CD4-positive, alpha-beta T cell (primary cell): ENCODE data around the gene COX19. TPM values are rescaled to one million over a fixed set of nuclear protein-coding genes. Genes with fewer than 3 reads are reported as not detected.

Experiments used
- ATAC-seq: fragments of 200-7000 bp; cut with Tn5 transposase; one replicate; pipeline ENCODE4 v1.10.0; 2022; ENCODE audit warnings: mild to moderate bottlenecking; ENCODE audit not compliant: poor library complexity
- CTCF ChIA-PET: fragments of 350-600 bp; sonication (Branson Sonifier 250); formaldehyde crosslinking; loops from one replicate; lab custom pipeline; 2021; ENCODE audit warnings: antibody characterized with exemption, inconsistent platforms; lab: Charles Lee
- POLR2A ChIA-PET: fragments of 350-600 bp; sonication (Branson Sonifier 250); formaldehyde crosslinking; loops from one replicate; lab custom pipeline; 2021; ENCODE audit warnings: antibody characterized with exemption, inconsistent platforms; lab: Charles Lee
- DNase-seq, 14 experiments: peaks; one replicate each; pipeline ENCODE4 v3.0.0-alpha.2; 2013 to 2020; ENCODE audit warnings: mixed read lengths in 2 of 14
- H3K27ac ChIP-seq, 2 donors: one replicate each; pipeline versions ENCODE4 v1.5.1 to v1.7.0; 2013; ENCODE audit warnings: low read length in 2 of 2, low read depth in 1 of 2, mild to moderate bottlenecking in 1 of 2
- H3K27me3 ChIP-seq, 2 experiments: 1 replicate in 1 of 2; 2 replicates in 1 of 2; pipeline versions ENCODE4 v1.6.1 to v1.7.0; 2013; ENCODE audit warnings: low read length in 2 of 2, control low read depth in 1 of 2, mild to moderate bottlenecking in 1 of 2, moderate library complexity in 1 of 2; ENCODE audit not compliant: insufficient read depth in 2 of 2, control insufficient read depth in 1 of 2
- H3K36me3 ChIP-seq: one replicate; pipeline ENCODE4 v1.6.1; 2013; ENCODE audit warnings: low read length, control low read depth; ENCODE audit not compliant: insufficient read depth
- H3K4me1 ChIP-seq: one replicate; pipeline ENCODE4 v1.6.1; 2013; ENCODE audit warnings: low read length, control low read depth; ENCODE audit not compliant: insufficient read depth
- H3K4me3 ChIP-seq: one replicate; pipeline ENCODE4 v1.5.1; 2013; ENCODE audit warnings: mild to moderate bottlenecking, low read length, moderate library complexity
- H3K9me3 ChIP-seq, 2 experiments: 1 replicate in 1 of 2; 2 replicates in 1 of 2; pipeline versions ENCODE4 v1.6.1 to v1.7.0; 2013; ENCODE audit warnings: low read length in 2 of 2, mild to moderate bottlenecking in 2 of 2, control low read depth in 1 of 2, moderate library complexity in 1 of 2; ENCODE audit not compliant: control insufficient read depth in 1 of 2, insufficient read depth in 1 of 2
- H3K27ac Mint-ChIP-seq: one replicate; pipeline ENCODE4 v1.8.0; 2020; ENCODE audit warnings: mixed read lengths
- H3K27me3 Mint-ChIP-seq: one replicate; pipeline ENCODE4 v1.8.0; 2021; ENCODE audit warnings: mixed read lengths
- H3K36me3 Mint-ChIP-seq: one replicate; pipeline ENCODE4 v1.8.0; 2021; ENCODE audit warnings: low read depth, mixed read lengths
- H3K4me1 Mint-ChIP-seq: one replicate; pipeline ENCODE4 v1.8.0; 2021; ENCODE audit warnings: low read depth, mixed read lengths
- H3K4me3 Mint-ChIP-seq: one replicate; pipeline ENCODE4 v1.8.0; 2020; ENCODE audit warnings: mild to moderate bottlenecking, mixed read lengths
- H3K9me3 Mint-ChIP-seq: one replicate; pipeline ENCODE4 v1.8.0; 2020; ENCODE audit warnings: mixed read lengths
- intact Hi-C, 2 experiments: fragments of 100-400 bp; cut with DNase I in 1 of 2; cut with micrococcal nuclease in 1 of 2; formaldehyde crosslinking; loops; one replicate each; pipeline versions ENCODE4 v1.15.1 to v1.9.0; 2023 to 2025; cut with DNase I, micrococcal nuclease
- total RNA-seq, 174 experiments: library from RNA in 2 of 174; stranded (reverse) in 2 of 174; gene quantifications; one replicate each; pipeline ENCODE4 v1.2.3 and lab custom pipeline; 2021 to 2026
- TF ChIP-seq, protein P1 (sequence below): fragments of 200-600 bp; IDR thresholded peaks from one replicate; pipeline ENCODE4 v1.8.0; 2022; ENCODE audit warnings: antibody characterized with exemption, mild to moderate bottlenecking

The COX19 gene
- total RNA-seq, 2 experiments from 2014 or later, result 47.7 to 51.8 TPM

DNA sequence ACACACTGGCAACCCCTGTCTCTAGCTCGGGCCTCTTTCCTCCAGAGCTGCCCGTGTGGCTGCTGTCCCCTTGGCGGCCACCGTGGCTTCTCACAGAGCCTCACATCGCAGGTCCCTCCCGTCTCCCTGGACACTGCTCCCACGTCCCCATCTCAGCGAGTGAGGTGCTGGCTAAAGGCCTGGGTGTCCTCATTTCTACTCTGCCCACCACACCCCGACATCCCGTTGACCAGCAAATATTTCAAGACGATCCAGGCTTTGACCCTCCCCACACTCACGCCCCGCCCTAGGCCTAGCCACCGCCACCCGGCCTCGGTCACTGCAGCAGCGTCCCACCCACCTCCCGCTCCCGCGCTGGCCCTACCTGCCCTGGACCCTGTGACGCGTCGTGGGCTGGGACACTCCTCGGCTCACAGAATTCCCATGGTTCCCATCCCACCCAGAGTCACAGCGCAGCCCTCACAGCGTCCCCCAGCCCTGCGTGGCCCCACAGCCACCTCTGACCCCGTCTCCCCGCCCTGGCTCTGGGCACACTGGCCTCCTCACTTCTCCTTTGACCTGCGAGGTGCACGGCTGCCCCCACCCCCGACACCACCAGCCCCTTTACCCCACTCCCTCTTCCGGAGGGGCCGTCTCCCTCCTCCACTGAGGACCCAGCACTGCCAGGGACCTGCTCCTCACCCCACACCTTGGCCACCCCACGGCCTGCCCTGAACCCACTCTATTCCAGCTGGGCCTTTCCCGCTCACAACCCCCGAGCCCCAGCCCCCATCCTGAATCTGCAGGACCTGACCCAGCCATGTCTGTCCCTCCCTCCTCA is 27.7 kb downstream of the COX19 start:
- ATAC-seq (no peak), DNase-seq (no peak)
- Histone ChIP-seq H3K9me3 (no peaks in the 10 kb centered on the region), H3K4me3 (no peak overlapping the region), H3K36me3 (no peaks in the 10 kb centered on the region), H3K4me1 (no peaks in the 10 kb centered on the region), H3K27me3 (peaks cover 0 to 3% of the 10 kb centered on the region in 2 experiments), H3K27ac (no peak overlapping the region)
- no peak overlapping the region for H3K27ac Mint-ChIP-seq
- no peak overlapping the region for H3K4me3 Mint-ChIP-seq
- no peaks in the 10 kb centered on the region for H3K9me3 Mint-ChIP-seq
- TF ChIP-seq, protein P1, sequence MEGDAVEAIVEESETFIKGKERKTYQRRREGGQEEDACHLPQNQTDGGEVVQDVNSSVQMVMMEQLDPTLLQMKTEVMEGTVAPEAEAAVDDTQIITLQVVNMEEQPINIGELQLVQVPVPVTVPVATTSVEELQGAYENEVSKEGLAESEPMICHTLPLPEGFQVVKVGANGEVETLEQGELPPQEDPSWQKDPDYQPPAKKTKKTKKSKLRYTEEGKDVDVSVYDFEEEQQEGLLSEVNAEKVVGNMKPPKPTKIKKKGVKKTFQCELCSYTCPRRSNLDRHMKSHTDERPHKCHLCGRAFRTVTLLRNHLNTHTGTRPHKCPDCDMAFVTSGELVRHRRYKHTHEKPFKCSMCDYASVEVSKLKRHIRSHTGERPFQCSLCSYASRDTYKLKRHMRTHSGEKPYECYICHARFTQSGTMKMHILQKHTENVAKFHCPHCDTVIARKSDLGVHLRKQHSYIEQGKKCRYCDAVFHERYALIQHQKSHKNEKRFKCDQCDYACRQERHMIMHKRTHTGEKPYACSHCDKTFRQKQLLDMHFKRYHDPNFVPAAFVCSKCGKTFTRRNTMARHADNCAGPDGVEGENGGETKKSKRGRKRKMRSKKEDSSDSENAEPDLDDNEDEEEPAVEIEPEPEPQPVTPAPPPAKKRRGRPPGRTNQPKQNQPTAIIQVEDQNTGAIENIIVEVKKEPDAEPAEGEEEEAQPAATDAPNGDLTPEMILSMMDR, result no peak
- ChIA-PET POLR2A (interaction anchor here (0.7 kb wide), 1 partner anchor 28 kb away, joined by 3 read pairs; the partner anchor contains the start of gene COX19), CTCF (no interaction called here)
- H3K4me1 Mint-ChIP-seq, result no peaks in the 10 kb centered on the region
- intact Hi-C loops, result no loop called here
- H3K36me3 Mint-ChIP-seq, result no peaks in the 10 kb centered on the region
- H3K27me3 Mint-ChIP-seq, result no peaks in the 10 kb centered on the region

DNA sequence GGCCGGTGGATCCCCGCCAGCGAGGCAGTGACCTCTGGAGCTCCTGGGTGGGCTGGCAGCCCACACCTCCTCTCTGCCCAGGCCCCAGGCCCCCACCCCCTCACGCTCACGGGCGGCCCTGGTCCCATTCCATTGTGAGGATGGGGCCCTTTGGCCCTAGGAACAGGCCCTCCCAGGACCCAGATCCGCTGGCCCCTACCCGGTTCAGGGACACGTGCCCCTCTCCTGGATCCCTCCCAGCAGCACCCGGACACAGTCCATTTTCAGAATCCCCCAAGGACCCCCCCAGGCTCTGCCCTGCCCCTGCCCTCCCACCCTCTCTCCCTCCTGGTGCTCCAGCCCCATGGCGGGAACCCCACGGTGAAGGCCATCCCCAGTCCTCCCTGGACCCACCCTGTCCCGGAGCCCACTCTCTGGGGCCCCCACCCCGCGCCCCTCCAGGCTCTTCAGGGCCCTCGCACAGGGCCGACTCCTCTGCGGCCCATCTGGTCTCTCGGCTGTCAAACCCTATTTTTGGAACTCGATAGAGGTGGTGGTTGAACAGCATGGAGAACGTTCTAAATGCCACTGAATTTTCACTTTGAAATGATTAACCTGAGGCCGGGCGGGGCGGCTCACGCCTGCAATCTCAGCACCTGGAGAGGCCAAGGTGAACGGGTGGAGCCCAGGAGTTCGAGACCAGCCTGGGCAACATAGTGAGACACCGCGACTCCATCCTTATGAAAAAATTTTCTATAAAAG is 28.9 kb downstream of the COX19 start:
- Histone ChIP-seq H3K36me3 (no peaks in the 10 kb centered on the region), H3K9me3 (no peaks in the 10 kb centered on the region), H3K27me3 (no peaks in the 10 kb centered on the region), H3K4me3 (no peak overlapping the region), H3K4me1 (no peaks in the 10 kb centered on the region), H3K27ac (no peak overlapping the region)
- no peak for ATAC-seq
- CTCF ChIA-PET, result no interaction called here
- no peak overlapping the region for H3K4me3 Mint-ChIP-seq
- intact Hi-C loops, result no loop called here
- TF ChIP-seq, protein P1, result no peak
- H3K9me3 Mint-ChIP-seq, result no peaks in the 10 kb centered on the region
- H3K4me1 Mint-ChIP-seq, result no peaks in the 10 kb centered on the region
- H3K27me3 Mint-ChIP-seq, result no peaks in the 10 kb centered on the region
- no peaks in the 10 kb centered on the region for H3K36me3 Mint-ChIP-seq
- POLR2A ChIA-PET, result interaction anchor here (0.7 kb wide), 1 partner anchor 29 kb away, joined by 3 read pairs; the partner anchor contains the start of gene COX19
- no peak for DNase-seq
- no peak overlapping the region for H3K27ac Mint-ChIP-seq

DNA sequence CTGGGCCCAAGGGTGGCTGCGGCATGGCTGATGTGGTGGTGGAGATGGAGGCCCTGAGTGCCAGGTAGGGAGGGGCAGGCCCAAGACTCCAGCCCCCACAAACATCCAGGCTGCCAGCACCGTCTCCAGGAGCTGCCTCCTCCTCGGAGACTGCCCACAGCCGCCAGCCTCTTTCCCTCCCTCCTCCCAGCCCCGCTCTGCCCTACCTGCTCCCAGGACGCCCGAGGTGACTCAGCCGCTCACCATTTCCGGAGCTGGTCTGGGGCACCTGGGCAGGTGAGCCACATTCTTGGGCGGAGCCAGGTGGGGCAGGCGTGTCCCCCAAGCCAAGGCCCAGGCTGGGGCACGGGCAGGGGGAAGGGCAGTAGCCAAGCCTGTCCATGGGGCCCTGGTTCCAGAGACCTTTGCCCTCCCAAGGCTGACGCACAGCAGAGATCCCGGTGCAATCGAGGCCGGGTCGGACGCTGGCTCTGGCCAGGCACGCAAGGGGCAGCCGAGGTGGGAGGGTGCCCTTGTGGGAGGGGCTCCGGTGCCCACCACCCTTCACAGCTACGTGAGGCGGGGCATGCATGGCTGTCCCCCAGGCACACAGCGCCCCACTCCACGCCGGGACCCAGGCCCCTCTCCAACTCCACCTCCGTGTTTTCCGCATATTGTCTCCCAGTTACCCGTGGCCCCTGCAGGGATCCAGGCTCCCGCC is 29.6 kb downstream of the COX19 start:
- Mint-ChIP-seq H3K4me1 (no peaks in the 10 kb centered on the region), H3K27ac (no peak overlapping the region), H3K27me3 (peaks cover 5% of the 10 kb centered on the region), H3K36me3 (no peaks in the 10 kb centered on the region), H3K9me3 (no peaks in the 10 kb centered on the region), H3K4me3 (no peak overlapping the region)
- intact Hi-C loops, result no loop called here
- no peak overlapping the region for H3K4me3 ChIP-seq
- no peaks in the 10 kb centered on the region for H3K36me3 ChIP-seq
- TF ChIP-seq, protein P1, result no peak
- ChIA-PET CTCF (no interaction called here), POLR2A (no interaction called here)
- DNase-seq (no peak), ATAC-seq (no peak)
- no peaks in the 10 kb centered on the region for H3K4me1 ChIP-seq
- no peaks in the 10 kb centered on the region for H3K9me3 ChIP-seq
- H3K27me3 ChIP-seq, result no peaks in the 10 kb centered on the region
- H3K27ac ChIP-seq, result no peak overlapping the region
